ENCODE data around the gene JDP2.
A peak's percentile ranks its signal among the peaks of the same experiment; 100 is the strongest.

Gene JDP2

GRCh38 chr14:75438486-75439080, 10.8 kb downstream of the JDP2 start:
- DNase-seq: no peak

GRCh38 chr14:75439989-75440388, 12.2 kb downstream of the JDP2 start:
- DNase-seq: no peak

- no peak for DNase-seq
Observed at GRCh38 chr14:75440733-75441477, 13.1 kb downstream of the JDP2 start.

- DNase-seq: no peak
Observed at GRCh38 chr14:75441728-75442127, 13.9 kb downstream of the JDP2 start.

GRCh38 chr14:75442166-75442565, 14.3 kb downstream of the JDP2 start:
- no peak for DNase-seq

- no peak for DNase-seq
Observed at GRCh38 chr14:75442642-75443041, 14.8 kb downstream of the JDP2 start.

- no peak for DNase-seq
Observed at GRCh38 chr14:75443203-75443969, 15.6 kb downstream of the JDP2 start.

GRCh38 chr14:75445236-75445635, 17.4 kb downstream of the JDP2 start:
- no peak for DNase-seq

- DNase-seq: no peak
Observed at GRCh38 chr14:75445963-75446362, 18.1 kb downstream of the JDP2 start.

GRCh38 chr14:75446447-75446846, 18.6 kb downstream of the JDP2 start:
- DNase-seq: no peak

- no peak for DNase-seq
Observed at GRCh38 chr14:75448209-75448608, 20.4 kb downstream of the JDP2 start.

GRCh38 chr14:75449036-75449435, 21.2 kb downstream of the JDP2 start:
- no peak for DNase-seq

GRCh38 chr14:75449696-75450095, 21.9 kb downstream of the JDP2 start:
- no peak for DNase-seq

GRCh38 chr14:75450381-75451276, 22.8 kb downstream of the JDP2 start:
- peak; percentile 59 for DNase-seq

- DNase-seq: no peak
Observed at GRCh38 chr14:75452324-75452723, 24.5 kb downstream of the JDP2 start.

GRCh38 chr14:75452900-75453816, 25.3 kb downstream of the JDP2 start:
- DNase-seq: peak; percentile 98

- DNase-seq: no peak
Observed at GRCh38 chr14:75453817-75454434, 26.1 kb downstream of the JDP2 start.

- DNase-seq: peak; percentile 45
Observed at GRCh38 chr14:75454963-75455546, 27.2 kb downstream of the JDP2 start.

- DNase-seq: no peak
Observed at GRCh38 chr14:75456069-75456996, 28.5 kb downstream of the JDP2 start.

- DNase-seq: no peak
Observed at GRCh38 chr14:75456997-75457335, 29.1 kb downstream of the JDP2 start.

All from NCI-H226 (cell line).